HepG2 (cell line): ENCODE measurements around the gene UTP11. TPM values are rescaled to one million over a fixed set of nuclear protein-coding genes. Genes with fewer than 3 reads are reported as not detected.

Experiments
- ATAC-seq: fragments of 200-7000 bp; cut with Tn5 transposase; 3 replicates; pipeline ENCODE4 v1.9.1; 2020; ENCODE audit warnings: mild to moderate bottlenecking, moderate library complexity
- BruUV-seq: library from RNA; stranded (reverse); fragments of 400-500 nt; replicated peaks from 2 replicates; lab custom pipeline; 2021; lab: Mats Ljungman, UMichigan
- CTCF ChIA-PET: fragments of 300-600 bp; formaldehyde crosslinking; extraction: SDS; loops from one replicate; lab custom pipeline; 2021; ENCODE audit warnings: low total read pairs, inconsistent platforms, low intra/inter-chr PET ratio; lab: Yijun Ruan, JAX
- POLR2A ChIA-PET: fragments of 350-600 bp; sonication (Branson Sonifier 250); formaldehyde crosslinking; loops from one replicate; lab custom pipeline; 2020; ENCODE audit warnings: antibody characterized with exemption, inconsistent platforms; lab: Yijun Ruan, JAX
- DNase-seq: peaks from one replicate; pipeline ENCODE4 v3.0.0-alpha.2; 2015; ENCODE audit warnings: low spot score
- FAIRE-seq: peaks from 3 replicates; lab custom pipeline; 2011; peaks lifted over from hg19 to GRCh38; lab: Jason Lieb, UNC
- H2AFZ ChIP-seq: one replicate; pipeline ENCODE4 v1.6.1; 2011; ENCODE audit warnings: low read length, inconsistent platforms
- H3K27ac ChIP-seq: fragments of 300-600 bp; 3 replicates; pipeline ENCODE4 v1.8.0; 2011; ENCODE audit warnings: mixed run types, mild to moderate bottlenecking, mixed read lengths, low read length, inconsistent platforms; ENCODE audit not compliant: insufficient read depth; ENCODE audit errors: extremely low read length
- H3K27me3 ChIP-seq, 2 experiments: fragments of 200-600 bp in 1 of 2; 2 replicates in 1 of 2; 3 replicates in 1 of 2; pipeline versions ENCODE4 v1.6.0 to v1.8.0; 2011; ENCODE audit warnings: low read length in 2 of 2, mild to moderate bottlenecking in 2 of 2, moderate library complexity in 2 of 2, inconsistent platforms in 1 of 2; ENCODE audit not compliant: insufficient read depth in 2 of 2, control insufficient read depth in 1 of 2
- H3K36me3 ChIP-seq, 2 experiments: fragments of 200-600 bp in 1 of 2; replicated peaks in 1 of 2; 2 replicates in 1 of 2; 3 replicates in 1 of 2; pipeline versions ENCODE4 v1.5.1 to v1.8.0; 2011; ENCODE audit warnings: low read length in 2 of 2, inconsistent platforms in 1 of 2; ENCODE audit not compliant: insufficient read depth in 2 of 2, control insufficient read depth in 1 of 2
- H3K4me1 ChIP-seq: 2 replicates; pipeline ENCODE4 v1.5.1; 2012; ENCODE audit warnings: low read length, inconsistent platforms; ENCODE audit not compliant: insufficient read depth
- H3K4me2 ChIP-seq: 2 replicates; pipeline ENCODE4 v1.6.0; 2011; ENCODE audit warnings: low read depth, low read length, inconsistent platforms
- H3K4me3 ChIP-seq, 3 experiments: fragments of 200-600 bp in 1 of 3; sonication (generic), shearing (Covaris generic) in 1 of 3; replicated peaks in 1 of 3; 2 replicates each; pipeline ENCODE4 v1.5.1; 2011 to 2016; ENCODE audit warnings: low read length in 3 of 3, inconsistent platforms in 2 of 3, low read depth in 2 of 3, mild to moderate bottlenecking in 2 of 3, control low read depth in 1 of 3, mixed read lengths in 1 of 3; ENCODE audit not compliant: insufficient read depth in 1 of 3
- H3K79me2 ChIP-seq: one replicate; pipeline ENCODE4 v1.6.1; 2011; ENCODE audit warnings: low read length, inconsistent platforms; ENCODE audit not compliant: insufficient read depth
- H3K9ac ChIP-seq: 2 replicates; pipeline ENCODE4 v1.6.0; 2011; ENCODE audit warnings: mild to moderate bottlenecking, low read depth, low read length, inconsistent platforms; ENCODE audit not compliant: insufficient read depth
- H3K9me3 ChIP-seq: 2 replicates; pipeline ENCODE4 v1.5.1; 2012; ENCODE audit warnings: mild to moderate bottlenecking, low read length
- H4K20me1 ChIP-seq: 2 replicates; pipeline ENCODE4 v1.6.0; 2011; ENCODE audit warnings: inconsistent platforms, mild to moderate bottlenecking, low read length, moderate library complexity; ENCODE audit not compliant: insufficient read depth
- ATF3 ChIP-seq: sonication (generic); formaldehyde crosslinking; IDR thresholded peaks from 2 replicates; pipeline ENCODE4 v1.4.0; 2020; ENCODE audit warnings: missing genetic modification reagents
- ATF7 ChIP-seq, 2 experiments: fragments of 450-650 bp in 1 of 2; sonication (generic) in 1 of 2; formaldehyde crosslinking in 1 of 2; IDR thresholded peaks; 2 replicates each; pipeline versions ENCODE4 v1.4.0 to v1.6.1; 2016 to 2020; ENCODE audit warnings: antibody characterized with exemption in 1 of 2, mild to moderate bottlenecking in 1 of 2, missing genetic modification reagents in 1 of 2
- FOSL2 ChIP-seq: sonication (generic); formaldehyde crosslinking; IDR thresholded peaks from 2 replicates; pipeline ENCODE4 v1.4.0; 2020; ENCODE audit warnings: missing genetic modification reagents
- KLF9 ChIP-seq: IDR thresholded peaks from 2 replicates; pipeline ENCODE4 v1.6.1; 2016; ENCODE audit warnings: low read depth
- MTA1 ChIP-seq: sonication (generic); formaldehyde crosslinking; IDR thresholded peaks from 2 replicates; pipeline ENCODE4 v1.4.0; 2020; ENCODE audit warnings: missing genetic modification reagents, mild to moderate bottlenecking, borderline replicate concordance
- NR1H2 ChIP-seq: sonication (generic); formaldehyde crosslinking; IDR thresholded peaks from 2 replicates; pipeline ENCODE4 v1.8.1; 2022; ENCODE audit warnings: low read depth, missing genetic modification reagents, borderline replicate concordance
- NR2C2 ChIP-seq: sonication (generic); formaldehyde crosslinking; IDR thresholded peaks from 2 replicates; pipeline ENCODE4 v1.4.0; 2020; ENCODE audit warnings: missing genetic modification reagents, mild to moderate bottlenecking, moderate library complexity, borderline replicate concordance
- POLR2A ChIP-seq, 2 experiments: IDR thresholded peaks; 2 replicates each; pipeline ENCODE4 v1.6.1; 2011; ENCODE audit warnings: low read depth in 2 of 2, low read length in 2 of 2, mild to moderate bottlenecking in 1 of 2, moderate library complexity in 1 of 2; ENCODE audit not compliant: insufficient read depth in 1 of 2
- POLR2G ChIP-seq: fragments of 200-400 bp; formaldehyde crosslinking; IDR thresholded peaks from 2 replicates; pipeline ENCODE4 v1.6.1; 2018; ENCODE audit warnings: mild to moderate bottlenecking, low read depth, low read length, moderate library complexity
- PRMT3 ChIP-seq: sonication (generic); formaldehyde crosslinking; IDR thresholded peaks from 2 replicates; pipeline ENCODE4 v1.8.1; 2022; ENCODE audit warnings: low read depth, mild to moderate bottlenecking, moderate library complexity, missing genetic modification reagents, borderline replicate concordance
- TEAD3 ChIP-seq: optimal IDR thresholded peaks from 2 replicates; pipeline ENCODE3; 2016; ENCODE audit warnings: borderline replicate concordance
- TERF1 ChIP-seq: sonication (generic); formaldehyde crosslinking; IDR thresholded peaks from 2 replicates; pipeline ENCODE4 v1.8.0; 2022; ENCODE audit warnings: mild to moderate bottlenecking, missing genetic modification reagents, moderate library complexity
- ZNF225 ChIP-seq: sonication (generic); formaldehyde crosslinking; IDR thresholded peaks from 2 replicates; pipeline ENCODE4 v1.4.0; 2020; ENCODE audit warnings: mild to moderate bottlenecking, missing genetic modification reagents
- WGBS: methylation state at CpG from one replicate; pipeline ENCODE4 v1.1.6; 2017; ENCODE audit warnings: low lambda C conversion rate; 5-methylcytosine and 5-hydroxymethylcytosine counted together
- in situ Hi-C: cut with HindIII; loops from 2 replicates; pipeline ENCODE4 v1.10.0; 2017; ENCODE audit warnings: low pct_unique_long_range_greater_than_20kb; ENCODE audit not compliant: extremely low pct_ligation_motif_present
- intact Hi-C: fragments of 100-400 bp; cut with micrococcal nuclease; formaldehyde crosslinking; loops from one replicate; pipeline ENCODE4 v1.10.0; 2022; ENCODE audit not compliant: unreplicated experiment
- polyA plus RNA-seq, 8 experiments: library from polyadenylated mRNA; depleted of rRNA in 3 of 8; stranded (reverse) in 7 of 8; unstranded in 1 of 8; fragments of >200 nt; fragmentation: Illumina TruSeq in 4 of 8; extraction: Trizol in 4 of 8; gene quantifications; 2 replicates each; pipeline versions ENCODE4 v1.2.1 to v1.2.3, GENCODE V29; 2011 to 2016; ENCODE audit warnings: low read depth in 4 of 8, missing spikeins in 1 of 8, mixed read lengths in 1 of 8; ENCODE audit not compliant: insufficient read depth in 1 of 8
- total RNA-seq, 5 experiments: library from RNA; depleted of rRNA; stranded (reverse); fragments of >200 nt; fragmentation: Illumina TruSeq; extraction: Trizol; gene quantifications; 2 replicates each; pipeline ENCODE4 v1.2.3, GENCODE V29; 2016; ENCODE audit warnings: low read depth in 1 of 5
- TF ChIP-seq, protein P1 (sequence below): sonication (generic); formaldehyde crosslinking; IDR thresholded peaks from 2 replicates; pipeline ENCODE4 v1.4.0; 2020; ENCODE audit warnings: mild to moderate bottlenecking, missing genetic modification reagents
- TF ChIP-seq, protein P2 (sequence below): sonication (generic); IDR thresholded peaks from 2 replicates; pipeline ENCODE4 v1.6.1; 2016; ENCODE audit warnings: low read depth, borderline replicate concordance

Gene UTP11
- total and polyA plus RNA-seq, 2 of the 13 experiments (the other 11 are each of a cell fraction or from before 2014, with no cell fraction given) = 13.5 to 44.8 TPM

DNA sequence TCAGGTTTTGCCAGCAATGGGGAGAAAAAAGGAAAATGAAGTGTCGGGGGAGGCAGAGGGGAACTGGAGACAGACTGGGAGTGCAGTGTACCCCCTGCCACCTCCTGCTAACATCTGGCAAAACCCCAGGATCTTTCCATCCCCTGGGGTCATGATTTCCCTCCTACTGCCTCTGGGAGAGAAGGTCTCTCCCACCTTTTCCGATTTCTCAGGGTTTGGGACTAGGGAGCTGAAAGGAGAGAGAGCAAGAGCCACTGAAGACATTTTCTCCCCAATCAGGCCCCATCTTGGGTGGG is 12.4 kb upstream of the UTP11 start (continued):
- TF ChIP-seq, protein P1, sequence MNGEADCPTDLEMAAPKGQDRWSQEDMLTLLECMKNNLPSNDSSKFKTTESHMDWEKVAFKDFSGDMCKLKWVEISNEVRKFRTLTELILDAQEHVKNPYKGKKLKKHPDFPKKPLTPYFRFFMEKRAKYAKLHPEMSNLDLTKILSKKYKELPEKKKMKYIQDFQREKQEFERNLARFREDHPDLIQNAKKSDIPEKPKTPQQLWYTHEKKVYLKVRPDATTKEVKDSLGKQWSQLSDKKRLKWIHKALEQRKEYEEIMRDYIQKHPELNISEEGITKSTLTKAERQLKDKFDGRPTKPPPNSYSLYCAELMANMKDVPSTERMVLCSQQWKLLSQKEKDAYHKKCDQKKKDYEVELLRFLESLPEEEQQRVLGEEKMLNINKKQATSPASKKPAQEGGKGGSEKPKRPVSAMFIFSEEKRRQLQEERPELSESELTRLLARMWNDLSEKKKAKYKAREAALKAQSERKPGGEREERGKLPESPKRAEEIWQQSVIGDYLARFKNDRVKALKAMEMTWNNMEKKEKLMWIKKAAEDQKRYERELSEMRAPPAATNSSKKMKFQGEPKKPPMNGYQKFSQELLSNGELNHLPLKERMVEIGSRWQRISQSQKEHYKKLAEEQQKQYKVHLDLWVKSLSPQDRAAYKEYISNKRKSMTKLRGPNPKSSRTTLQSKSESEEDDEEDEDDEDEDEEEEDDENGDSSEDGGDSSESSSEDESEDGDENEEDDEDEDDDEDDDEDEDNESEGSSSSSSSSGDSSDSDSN (CRISPR knock-in tag) = 0 out of 2 replicates have a peak, but pooled peaks have one; percentile 25
- no peak for TF ChIP-seq KLF9
- TF ChIP-seq NR2C2 = no peak
- TF ChIP-seq MTA1 = 0 out of 2 replicates have a peak, but pooled peaks have one; percentile 0
- no peak for TF ChIP-seq ZNF225 (CRISPR knock-in tag)

DNA sequence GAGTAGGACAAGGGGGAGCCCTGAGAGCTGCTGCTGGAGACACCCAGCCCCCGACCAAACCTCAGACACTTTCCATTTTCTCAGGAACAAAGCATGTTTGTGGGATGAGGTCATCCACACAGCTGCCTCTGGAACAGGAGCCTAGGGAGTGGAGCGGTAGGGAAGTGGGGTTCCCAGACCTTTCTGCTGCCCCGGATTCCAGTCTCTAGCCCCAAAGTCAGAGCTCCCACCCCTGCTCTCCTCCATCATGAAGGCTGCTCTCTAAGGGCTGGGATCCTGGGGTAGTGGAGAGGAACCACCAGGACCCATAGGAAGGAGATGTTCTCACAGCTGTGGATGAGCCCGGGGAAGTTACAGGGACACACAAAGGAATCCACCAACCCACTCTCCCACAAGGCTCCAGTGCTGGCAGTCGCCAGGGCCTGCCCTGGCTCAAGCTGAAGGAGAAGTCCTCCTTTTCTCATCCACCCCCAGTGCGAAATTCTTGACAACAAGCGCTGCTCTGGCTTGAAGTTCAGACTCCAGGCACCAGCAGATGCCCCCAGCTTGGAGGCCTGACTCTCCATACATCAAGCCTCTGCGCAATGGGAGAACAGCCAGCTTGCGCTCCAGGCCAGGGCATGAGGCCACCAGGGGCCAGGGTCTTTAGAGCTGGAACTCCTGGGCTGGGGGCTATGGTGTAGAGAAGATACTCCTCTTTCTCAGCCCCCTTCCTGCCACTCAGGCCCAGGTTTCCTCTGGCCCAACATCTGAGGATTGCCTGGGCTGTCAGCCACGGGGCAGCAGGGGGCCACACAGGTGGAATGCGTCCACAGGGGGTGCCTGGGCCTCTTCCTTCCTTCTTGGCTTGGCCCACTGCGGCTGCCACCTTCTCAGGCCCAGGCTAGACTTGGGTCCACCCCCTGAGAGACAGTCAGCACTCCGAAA is 11.7 kb upstream of the UTP11 start:
- peak; percentile 46 for ATAC-seq
- in situ Hi-C loops = no loop called here
- H3K36me3 ChIP-seq = peaks cover 6 to 15% of the 10 kb centered on the region in 2 experiments
- peak; percentile 37; the same call in 1 of the 2 replicates for TF ChIP-seq ATF7 (IDR thresholded peaks at IDR 0.05)
- peak; percentile 46; the same call in 1 of the 2 replicates for TF ChIP-seq ATF7 (CRISPR knock-in tag; IDR thresholded peaks at IDR 0.05)
- TF ChIP-seq POLR2G = peak; percentile 29; the same call in 1 of the 2 replicates
- peak; percentile 88 for TF ChIP-seq ATF3 (CRISPR knock-in tag)
- TF ChIP-seq FOSL2 (CRISPR knock-in tag) = peak; percentile 85
- TF ChIP-seq TERF1 (CRISPR knock-in tag) = no peak
- no peak for TF ChIP-seq NR1H2
- TF ChIP-seq, protein P2, sequence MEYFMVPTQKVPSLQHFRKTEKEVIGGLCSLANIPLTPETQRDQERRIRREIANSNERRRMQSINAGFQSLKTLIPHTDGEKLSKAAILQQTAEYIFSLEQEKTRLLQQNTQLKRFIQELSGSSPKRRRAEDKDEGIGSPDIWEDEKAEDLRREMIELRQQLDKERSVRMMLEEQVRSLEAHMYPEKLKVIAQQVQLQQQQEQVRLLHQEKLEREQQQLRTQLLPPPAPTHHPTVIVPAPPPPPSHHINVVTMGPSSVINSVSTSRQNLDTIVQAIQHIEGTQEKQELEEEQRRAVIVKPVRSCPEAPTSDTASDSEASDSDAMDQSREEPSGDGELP = peak; percentile 40; the same call in 1 of the 2 replicates
- peak; percentile 22 to 45; a peak in 1 of 4 replicates for TF ChIP-seq POLR2A (IDR thresholded peaks at IDR 0.05; ENCODE audit: insufficient read depth in 1 of 2, low read depth in 2 of 2, low read length in 2 of 2)
- TF ChIP-seq TEAD3 (CRISPR knock-in tag) = peak; percentile 50
- TF ChIP-seq PRMT3 (CRISPR knock-in tag) = peak; percentile 58; the same call in 1 of the 2 replicates

More for the DNA sequence above, 11.7 kb upstream of the UTP11 start:
- Histone ChIP-seq H3K9me3 (no peaks in the 10 kb centered on the region), H3K4me3 (peak overlapping the region in 2 of 3 experiments; percentile 23 to 58; a peak in 4 of 6 replicates), H3K4me2 (peak overlapping the region; percentile 78), H3K9ac (peak overlapping the region; percentile 69), H3K4me1 (peaks cover 58% of the 10 kb centered on the region), H3K79me2 (peaks cover 22% of the 10 kb centered on the region), H4K20me1 (no peaks in the 10 kb centered on the region), H2AFZ (no peak overlapping the region), H3K27ac (peak overlapping the region; percentile 72), H3K27me3 (no peaks in the 10 kb centered on the region; a peak in 1 of 5 replicates)
- ChIA-PET POLR2A (interaction anchor here (0.6 to 3.6 kb wide), 10 partner anchors 10 to 142 kb away, joined by 3 to 48 read pairs (median 5); partner anchors contain the start of genes INPP5B, MTF1, SF3A3 and UTP11), CTCF (no interaction called here)
- peak; percentile 56 for DNase-seq
- no peak for FAIRE-seq
- intact Hi-C loops = no loop called here
- WGBS = 42% methylated on average over 7 of the region's 13 CpGs
- TSS peak; percentile 93 for BruUV-seq
